Mesenchymal stem cell (in vitro differentiated cells and primary cell): ENCODE results near the gene AKAP6.

Experiments used
- DNase-seq: peaks from one replicate; pipeline ENCODE4 v3.0.0-alpha.2; 2013
- H2AFZ ChIP-seq: one replicate; pipeline ENCODE4 v1.6.1; 2013; ENCODE audit warnings: low read depth, mild to moderate bottlenecking, control low read depth, inconsistent platforms, low read length, moderate library complexity
- H2AK5ac ChIP-seq: 2 replicates; pipeline ENCODE4 v1.6.1; 2013; ENCODE audit warnings: low read length, moderate library complexity, mild to moderate bottlenecking, inconsistent platforms; ENCODE audit not compliant: severe bottlenecking
- H2BK120ac ChIP-seq: one replicate; pipeline ENCODE4 v1.6.1; 2013; ENCODE audit warnings: low read depth, mild to moderate bottlenecking, inconsistent platforms, low read length, moderate library complexity
- H2BK12ac ChIP-seq, 2 experiments: one replicate each; pipeline ENCODE4 v1.6.1; 2013; ENCODE audit warnings: inconsistent platforms in 2 of 2, low read length in 2 of 2, mild to moderate bottlenecking in 2 of 2, moderate library complexity in 2 of 2, control low read depth in 1 of 2
- H2BK15ac ChIP-seq: one replicate; pipeline ENCODE4 v1.6.1; 2013; ENCODE audit warnings: mild to moderate bottlenecking, low read depth, inconsistent platforms; ENCODE audit not compliant: poor library complexity, severe bottlenecking
- H2BK5ac ChIP-seq: 2 replicates; pipeline ENCODE4 v1.6.1; 2013; ENCODE audit warnings: low read depth, mild to moderate bottlenecking, low read length, control low read depth, inconsistent platforms; ENCODE audit not compliant: poor library complexity, severe bottlenecking
- H3K14ac ChIP-seq, 2 experiments: one replicate each; pipeline ENCODE4 v1.6.1; 2013; ENCODE audit warnings: inconsistent platforms in 2 of 2, low read length in 2 of 2, control low read depth in 1 of 2, mild to moderate bottlenecking in 1 of 2, moderate library complexity in 1 of 2
- H3K18ac ChIP-seq, 2 experiments: one replicate each; pipeline ENCODE4 v1.6.1; 2013; ENCODE audit warnings: inconsistent platforms in 2 of 2, low read length in 2 of 2, control low read depth in 1 of 2, low read depth in 1 of 2, mild to moderate bottlenecking in 1 of 2
- H3K23ac ChIP-seq, 2 experiments: one replicate each; pipeline ENCODE4 v1.6.1; 2013; ENCODE audit warnings: inconsistent platforms in 2 of 2, low read length in 2 of 2, mild to moderate bottlenecking in 2 of 2, moderate library complexity in 2 of 2, control low read depth in 1 of 2
- H3K27ac ChIP-seq: 2 replicates; pipeline ENCODE4 v1.5.1; 2013; ENCODE audit warnings: mild to moderate bottlenecking, moderate library complexity, low read length, control low read depth, inconsistent platforms; ENCODE audit not compliant: poor library complexity, severe bottlenecking
- H3K27me3 ChIP-seq, 2 experiments: 2 replicates each; pipeline versions ENCODE4 v1.6.1 to v1.7.0; 2013; ENCODE audit warnings: low read length in 2 of 2, mild to moderate bottlenecking in 2 of 2, moderate library complexity in 2 of 2, control low read depth in 1 of 2, inconsistent platforms in 1 of 2; ENCODE audit not compliant: control insufficient read depth in 1 of 2, insufficient read depth in 1 of 2
- H3K36me3 ChIP-seq, 2 experiments: 2 replicates each; pipeline versions ENCODE4 v1.6.1 to v1.7.0; 2013; ENCODE audit warnings: low read length in 2 of 2, control low read depth in 1 of 2, inconsistent platforms in 1 of 2, low read depth in 1 of 2, mild to moderate bottlenecking in 1 of 2; ENCODE audit not compliant: insufficient read depth in 2 of 2, control insufficient read depth in 1 of 2
- H3K4ac ChIP-seq, 2 experiments: one replicate each; pipeline ENCODE4 v1.6.1; 2013; ENCODE audit warnings: inconsistent platforms in 2 of 2, low read length in 2 of 2, mild to moderate bottlenecking in 2 of 2, moderate library complexity in 2 of 2, control low read depth in 1 of 2, low read depth in 1 of 2
- H3K4me1 ChIP-seq: 2 replicates; pipeline ENCODE4 v1.6.1; 2013; ENCODE audit warnings: low read depth, low read length, control low read depth; ENCODE audit not compliant: control insufficient read depth, insufficient read depth
- H3K4me2 ChIP-seq: 2 replicates; pipeline ENCODE4 v1.6.1; 2013; ENCODE audit warnings: low read length, mild to moderate bottlenecking, inconsistent platforms; ENCODE audit not compliant: poor library complexity, severe bottlenecking
- H3K4me3 ChIP-seq, 2 experiments: 2 replicates each; pipeline versions ENCODE4 v1.5.1 to v1.7.0; 2013; ENCODE audit warnings: low read length in 2 of 2, mild to moderate bottlenecking in 2 of 2, control low read depth in 1 of 2, low read depth in 1 of 2; ENCODE audit not compliant: insufficient read depth in 1 of 2
- H3K79me1 ChIP-seq: replicated peaks from 2 replicates; pipeline ENCODE4 v1.6.1; 2013; ENCODE audit warnings: mild to moderate bottlenecking, control low read depth, low read length, inconsistent platforms; ENCODE audit not compliant: poor library complexity, severe bottlenecking
- H3K9ac ChIP-seq: 2 replicates; pipeline ENCODE4 v1.7.0; 2013; ENCODE audit warnings: mild to moderate bottlenecking, low read length, moderate library complexity
- H3K9me3 ChIP-seq: 2 replicates; pipeline ENCODE4 v1.7.0; 2013; ENCODE audit warnings: mild to moderate bottlenecking, low read length; ENCODE audit not compliant: control insufficient read depth
- H4K8ac ChIP-seq: one replicate; pipeline ENCODE4 v1.6.1; 2013; ENCODE audit warnings: inconsistent platforms, mild to moderate bottlenecking, low read length, moderate library complexity
- H4K91ac ChIP-seq: one replicate; pipeline ENCODE4 v1.6.1; 2013; ENCODE audit warnings: mild to moderate bottlenecking, low read length, inconsistent platforms
- WGBS: methylation state at CpG from one replicate; pipeline ENCODE4 v1.1.7; 2013; ENCODE audit warnings: mixed read lengths; 5-methylcytosine and 5-hydroxymethylcytosine counted together

The AKAP6 gene

GRCh38 chr14:32722631-32723183 lies 393.6 kb downstream of the AKAP6 start:
- no peaks in the 10 kb centered on the region for H3K36me3 ChIP-seq
- H3K9ac ChIP-seq = no peak overlapping the region
- H2BK5ac ChIP-seq = no peak overlapping the region
- H3K23ac ChIP-seq = no peak overlapping the region
- H2AK5ac ChIP-seq = peak overlapping the region; percentile 22
- H3K27me3 ChIP-seq = no peaks in the 10 kb centered on the region
- no peak overlapping the region for H4K91ac ChIP-seq
- no peak overlapping the region for H3K4me2 ChIP-seq
- no peak overlapping the region for H3K14ac ChIP-seq
- no peak overlapping the region for H2BK15ac ChIP-seq
- no peak overlapping the region for H3K27ac ChIP-seq
- DNase-seq = no peak
- WGBS = 87% methylated on average over 10 of the region's 10 CpGs
- H3K4ac ChIP-seq = no peak overlapping the region
- no peak overlapping the region for H2BK12ac ChIP-seq
- H2BK120ac ChIP-seq = no peak overlapping the region
- H3K18ac ChIP-seq = no peak overlapping the region
- H3K4me1 ChIP-seq = no peaks in the 10 kb centered on the region
- H3K4me3 ChIP-seq = no peak overlapping the region
- no peak overlapping the region for H2AFZ ChIP-seq
- H4K8ac ChIP-seq = no peak overlapping the region
- H3K79me1 ChIP-seq = no peaks in the 10 kb centered on the region
- H3K9me3 ChIP-seq = no peaks in the 10 kb centered on the region

- Histone ChIP-seq H3K4me3 (peak overlapping the region in 1 of 2 experiments; percentile 70), H3K27ac (peak overlapping the region; percentile 75), H3K4me1 (no peaks in the 10 kb centered on the region), H2AFZ (no peak overlapping the region), H3K4ac (no peak overlapping the region), H3K9ac (peak overlapping the region; percentile 82), H2AK5ac (no peak overlapping the region), H2BK15ac (no peak overlapping the region), H2BK5ac (no peak overlapping the region), H2BK12ac (no peak overlapping the region), H3K14ac (no peak overlapping the region), H3K9me3 (no peaks in the 10 kb centered on the region), H4K91ac (no peak overlapping the region), H3K18ac (no peak overlapping the region), H3K36me3 (no peaks in the 10 kb centered on the region), H3K4me2 (peak overlapping the region; percentile 87), H3K27me3 (no peaks in the 10 kb centered on the region), H2BK120ac (no peak overlapping the region), H3K79me1 (no peaks in the 10 kb centered on the region), H3K23ac (no peak overlapping the region), H4K8ac (no peak overlapping the region)
- peak; percentile 46 for DNase-seq
- WGBS = 39% methylated on average over 5 of the region's 6 CpGs
Observed at GRCh38 chr14:32724867-32725471, 395.9 kb downstream of the AKAP6 start.

DNA sequence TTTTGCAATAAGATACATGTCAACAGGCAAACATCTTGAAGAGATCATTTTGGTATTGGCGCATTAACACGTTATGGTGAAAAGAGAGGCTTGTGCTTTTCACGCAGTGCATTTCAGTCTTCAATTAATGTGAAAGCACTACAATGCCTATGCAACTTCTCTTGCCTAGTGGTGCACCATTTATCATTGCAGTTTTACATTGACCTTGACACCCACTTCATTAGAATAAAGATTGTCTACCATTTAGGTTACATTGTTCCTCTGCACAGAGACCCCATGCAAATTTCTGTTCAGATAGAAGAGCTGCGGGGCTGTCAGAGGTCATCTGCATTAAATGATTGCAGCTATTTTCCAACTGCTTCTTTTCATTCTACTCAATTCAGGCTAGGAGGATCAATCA lies 397.4 kb downstream of the AKAP6 start:
- H2AK5ac ChIP-seq = no peak overlapping the region
- no peak overlapping the region for H4K8ac ChIP-seq
- no peaks in the 10 kb centered on the region for H3K36me3 ChIP-seq
- H4K91ac ChIP-seq = no peak overlapping the region
- no peak overlapping the region for H3K18ac ChIP-seq
- no peak overlapping the region for H3K14ac ChIP-seq
- H2BK15ac ChIP-seq = no peak overlapping the region
- H3K4me2 ChIP-seq = no peak overlapping the region
- DNase-seq = no peak
- no peak overlapping the region for H3K23ac ChIP-seq
- no peak overlapping the region for H2BK120ac ChIP-seq
- no peak overlapping the region for H2AFZ ChIP-seq
- no peak overlapping the region for H3K27ac ChIP-seq
- H3K27me3 ChIP-seq = no peaks in the 10 kb centered on the region
- no peak overlapping the region for H2BK12ac ChIP-seq
- 99% methylated on average over 4 of the region's 4 CpGs for WGBS
- no peaks in the 10 kb centered on the region for H3K4me1 ChIP-seq
- no peak overlapping the region for H3K4me3 ChIP-seq
- H3K4ac ChIP-seq = no peak overlapping the region
- no peak overlapping the region for H3K9ac ChIP-seq
- H3K79me1 ChIP-seq = no peaks in the 10 kb centered on the region
- H2BK5ac ChIP-seq = no peak overlapping the region
- no peaks in the 10 kb centered on the region for H3K9me3 ChIP-seq

DNA sequence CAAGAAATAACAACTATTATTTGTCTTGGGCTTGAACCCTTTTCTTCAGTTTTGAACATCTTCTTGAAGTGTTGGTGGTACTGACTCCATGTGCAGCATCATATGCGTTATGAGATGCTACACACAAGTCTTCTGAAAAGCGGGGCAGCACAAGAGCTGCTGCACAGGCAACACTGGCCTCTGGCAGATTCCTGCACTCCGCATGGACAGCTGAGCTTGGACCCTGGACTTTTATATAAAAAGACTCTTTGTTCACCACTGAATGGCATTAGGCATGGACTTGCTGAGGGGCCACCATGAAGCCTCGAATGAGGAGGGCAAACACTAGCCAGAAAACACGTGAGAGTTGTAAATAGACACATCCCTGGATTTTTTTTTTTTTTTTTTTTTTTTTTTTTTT lies 398.7 kb downstream of the AKAP6 start:
- Histone ChIP-seq H2BK12ac (no peak overlapping the region), H3K27ac (no peak overlapping the region), H2BK120ac (no peak overlapping the region), H3K4me1 (no peaks in the 10 kb centered on the region), H3K14ac (no peak overlapping the region), H3K9me3 (no peaks in the 10 kb centered on the region), H3K23ac (no peak overlapping the region), H3K36me3 (no peaks in the 10 kb centered on the region), H3K79me1 (no peaks in the 10 kb centered on the region), H2BK15ac (no peak overlapping the region), H3K9ac (no peak overlapping the region), H3K4ac (no peak overlapping the region), H3K4me3 (no peak overlapping the region), H3K18ac (no peak overlapping the region), H3K27me3 (no peaks in the 10 kb centered on the region), H2AK5ac (no peak overlapping the region), H2AFZ (no peak overlapping the region), H4K8ac (no peak overlapping the region), H4K91ac (no peak overlapping the region), H3K4me2 (no peak overlapping the region), H2BK5ac (no peak overlapping the region)
- no peak for DNase-seq
- WGBS = 96% methylated on average over 3 of the region's 5 CpGs
